HCT116 (cell line): ENCODE results near the gene MYOM1. TPM values are rescaled to one million over a fixed set of nuclear protein-coding genes. Genes with fewer than 3 reads are reported as not detected.
"Not testable (repeated sequence)": the region's sequence is repeated elsewhere in the genome, so short reads cannot be mapped to it uniquely, and the experiment has no call there.

Source experiments
- ATAC-seq: fragments of 200-7000 bp; cut with Tn5 transposase; 2 replicates; pipeline ENCODE4 v1.9.1; 2020; ENCODE audit warnings: mild to moderate bottlenecking, moderate library complexity
- BruUV-seq: library from RNA; stranded (reverse); fragments of 400-500 nt; replicated peaks from 2 replicates; lab custom pipeline; 2021; lab: Mats Ljungman, UMichigan
- CTCF ChIA-PET: fragments of 300-600 bp; sonication (Branson Sonifier 250); formaldehyde crosslinking; loops from one replicate; lab custom pipeline; 2021; ENCODE audit warnings: antibody characterized with exemption; lab: Charles Lee
- POLR2A ChIA-PET: fragments of 300-600, 350-600 bp; sonication (Branson Sonifier 250); formaldehyde crosslinking; loops from one replicate; lab custom pipeline; 2021; ENCODE audit warnings: antibody characterized with exemption; lab: Charles Lee
- RAD21 ChIA-PET, 2 experiments: fragments of 300-600 bp; sonication (Branson Sonifier 250); formaldehyde crosslinking; loops; one replicate each; lab custom pipeline; 2023; ENCODE audit warnings: low total read pairs in 2 of 2; ENCODE audit not compliant: uncharacterized antibody in 2 of 2, unreplicated experiment in 2 of 2, low non-redundant PET in 1 of 2; lab: Charles Lee
- DNase-seq: peaks from one replicate; pipeline ENCODE4 v3.0.0-alpha.2; 2010; ENCODE audit warnings: low read depth, low spot score
- H2AFZ ChIP-seq: fragments of 200-600 bp; shearing (Covaris generic), sonication (generic); 2 replicates; pipeline ENCODE4 v1.6.1; 2017; ENCODE audit warnings: low read depth, mixed run types, mixed read lengths, antibody characterized with exemption, low read length; ENCODE audit not compliant: poor library complexity, severe bottlenecking
- H3K27ac ChIP-seq: 2 replicates; pipeline ENCODE4 v1.5.1; 2012; ENCODE audit warnings: low read depth, low read length
- H3K27me3 ChIP-seq: fragments of 200-600 bp; sonication (generic); 2 replicates; pipeline ENCODE4 v1.6.1; 2016; ENCODE audit warnings: mixed run types, low read length, mixed read lengths; ENCODE audit not compliant: insufficient read depth
- H3K36me3 ChIP-seq, 2 experiments: fragments of 200-500 bp in 1 of 2; fragments of 200-600 bp in 1 of 2; sonication (Bioruptor generic) in 1 of 2; sonication (generic) in 1 of 2; 2 replicates each; pipeline versions ENCODE4 v1.5.1 to v1.6.1; 2014 to 2016; ENCODE audit warnings: low read length in 2 of 2, inconsistent platforms in 1 of 2, mixed read lengths in 1 of 2, mixed run types in 1 of 2; ENCODE audit not compliant: insufficient read depth in 2 of 2, control insufficient read depth in 1 of 2
- H3K4me1 ChIP-seq, 2 experiments: fragments of 200-600 bp in 1 of 2; sonication (generic) in 1 of 2; 2 replicates each; pipeline versions ENCODE4 v1.5.1 to v1.6.1; 2012 to 2017; ENCODE audit warnings: low read length in 2 of 2, inconsistent platforms in 1 of 2, mild to moderate bottlenecking in 1 of 2, mixed read lengths in 1 of 2, mixed run types in 1 of 2, moderate library complexity in 1 of 2; ENCODE audit not compliant: insufficient read depth in 2 of 2, control insufficient read depth in 1 of 2
- H3K4me2 ChIP-seq: fragments of 200-600 bp; sonication (generic); 2 replicates; pipeline ENCODE4 v1.6.1; 2017; ENCODE audit warnings: mixed run types, low read length, mixed read lengths
- H3K4me3 ChIP-seq, 2 experiments: fragments of 200-600 bp in 1 of 2; sonication (generic) in 1 of 2; replicated peaks in 1 of 2; 2 replicates each; pipeline ENCODE4 v1.5.1; 2011 to 2016; ENCODE audit warnings: low read length in 2 of 2, control low read depth in 1 of 2, low read depth in 1 of 2, mild to moderate bottlenecking in 1 of 2, mixed read lengths in 1 of 2, mixed run types in 1 of 2
- H3K79me2 ChIP-seq: fragments of 200-600 bp; sonication (generic); 2 replicates; pipeline ENCODE4 v1.6.1; 2017; ENCODE audit warnings: mild to moderate bottlenecking, mixed run types, low read length, moderate library complexity, mixed read lengths; ENCODE audit not compliant: insufficient read depth
- H3K9ac ChIP-seq: fragments of 200-600 bp; sonication (generic); 2 replicates; pipeline ENCODE4 v1.6.1; 2016; ENCODE audit warnings: low read length, mixed read lengths
- H3K9me2 ChIP-seq: fragments of 200-600 bp; sonication (generic), shearing (Covaris generic); 2 replicates; pipeline ENCODE4 v1.6.1; 2017; ENCODE audit warnings: mixed run types, mild to moderate bottlenecking, moderate library complexity; ENCODE audit not compliant: insufficient read depth
- H3K9me3 ChIP-seq, 2 experiments: fragments of 200-500 bp in 1 of 2; fragments of 200-600 bp in 1 of 2; sonication (Bioruptor generic) in 1 of 2; sonication (generic) in 1 of 2; 2 replicates each; pipeline ENCODE4 v1.6.1; 2014 to 2017; ENCODE audit warnings: low read length in 2 of 2, mixed read lengths in 2 of 2, inconsistent platforms in 1 of 2, low read depth in 1 of 2, mild to moderate bottlenecking in 1 of 2, mixed run types in 1 of 2, moderate library complexity in 1 of 2; ENCODE audit not compliant: control insufficient read depth in 1 of 2, insufficient read depth in 1 of 2
- H4K20me1 ChIP-seq: fragments of 200-600 bp; sonication (generic), shearing (Covaris generic); 2 replicates; pipeline ENCODE4 v1.6.1; 2017; ENCODE audit warnings: mixed run types, mild to moderate bottlenecking, moderate library complexity; ENCODE audit not compliant: insufficient read depth
- POLR2A ChIP-seq: IDR thresholded peaks from 2 replicates; pipeline ENCODE4 v1.7.0; 2011; ENCODE audit warnings: borderline replicate concordance; ENCODE audit not compliant: insufficient read depth, insufficient read length; ENCODE audit errors: extremely low read depth
- POLR2AphosphoS5 ChIP-seq: IDR thresholded peaks from 2 replicates; pipeline ENCODE4 v1.6.1; 2011; ENCODE audit warnings: mild to moderate bottlenecking, low read depth, low read length, moderate library complexity
- SP1 ChIP-seq: IDR thresholded peaks from 2 replicates; pipeline ENCODE4 v1.6.1; 2012; ENCODE audit warnings: low read depth
- intact Hi-C: fragments of 100-400 bp; cut with micrococcal nuclease; formaldehyde crosslinking; loops from 2 replicates; pipeline ENCODE4 v1.10.0; 2022
- total RNA-seq: library from RNA; stranded (reverse); gene quantifications from one replicate; pipeline ENCODE4 v1.2.1, GENCODE V29; 2021; ENCODE audit not compliant: unreplicated experiment

Gene MYOM1
- total RNA-seq, 1 experiment from 2014 or later, result 0.52 TPM

DNA sequence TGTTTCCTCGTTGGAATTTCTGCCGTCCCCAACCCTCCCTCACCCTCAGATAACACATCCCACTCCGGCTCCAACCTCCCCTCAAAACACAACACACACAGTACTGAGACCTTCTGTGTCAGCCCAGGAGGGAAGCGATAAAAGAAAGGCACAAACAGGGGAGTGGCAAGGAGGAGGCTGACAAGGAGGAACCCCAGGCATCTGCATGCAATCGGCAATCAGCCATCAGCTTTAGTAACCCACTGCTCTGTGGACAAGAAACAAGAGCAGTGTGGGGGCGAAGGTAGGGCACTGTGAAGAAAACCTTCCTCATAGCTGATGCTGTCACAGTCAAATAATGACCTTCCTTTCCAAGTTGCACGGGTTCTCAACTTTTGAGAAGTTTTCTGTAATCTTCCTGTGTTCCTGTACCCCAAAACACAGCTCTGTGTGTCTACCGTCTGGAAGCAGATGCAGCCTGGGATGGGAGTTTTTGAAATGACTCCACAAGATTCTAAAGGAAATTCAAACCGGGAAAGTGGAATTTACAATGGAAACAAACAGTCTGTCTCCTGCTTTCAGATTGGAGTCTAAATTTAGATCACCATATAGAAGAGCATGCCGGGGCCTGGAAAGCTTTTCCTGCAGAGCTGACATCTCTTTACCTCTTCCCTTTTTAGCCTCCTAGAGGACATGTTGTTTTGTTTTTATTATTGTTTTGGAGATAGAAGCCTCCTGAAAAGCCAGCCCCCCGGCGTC lies 190.4 kb downstream of the MYOM1 start:
- H3K9ac ChIP-seq, result no peak overlapping the region
- intact Hi-C loops, result no loop called here

GRCh38 chr18:3028115-3028514 lies 191.7 kb downstream of the MYOM1 start:
- POLR2A ChIA-PET, H4K20me1 ChIP-seq, H3K79me2 ChIP-seq, H3K9ac ChIP-seq, H3K36me3 ChIP-seq, H3K4me3 ChIP-seq, H3K27me3 ChIP-seq, CTCF ChIA-PET, H3K4me2 ChIP-seq, H3K9me3 ChIP-seq, BruUV-seq, H3K9me2 ChIP-seq, intact Hi-C loops, H3K27ac ChIP-seq, DNase-seq, H3K4me1 ChIP-seq, ATAC-seq, RAD21 ChIA-PET, H2AFZ ChIP-seq: not testable (repeated sequence)

More for the DNA sequence above, 190.4 kb downstream of the MYOM1 start:
- Histone ChIP-seq H3K9me2 (no peaks in the 10 kb centered on the region), H3K4me2 (no peak overlapping the region), H3K4me3 (no peak overlapping the region), H4K20me1 (no peaks in the 10 kb centered on the region; the same call in 1 of the 2 replicates), H3K27ac (no peak overlapping the region), H3K27me3 (no peaks in the 10 kb centered on the region), H3K4me1 (no peaks in the 10 kb centered on the region), H3K79me2 (no peaks in the 10 kb centered on the region), H3K36me3 (no peaks in the 10 kb centered on the region), H3K9me3 (no peaks in the 10 kb centered on the region), H2AFZ (no peak overlapping the region)
- ATAC-seq, result no peak
- no peak for TF ChIP-seq POLR2A
- no peak for TF ChIP-seq POLR2AphosphoS5
- TF ChIP-seq SP1, result no peak
- no TSS peak for BruUV-seq
- DNase-seq, result no peak
- RAD21 ChIA-PET, result no interaction called here
- POLR2A ChIA-PET, result no interaction called here
- CTCF ChIA-PET, result no interaction called here
